HEK293T (cell line): ENCODE measurements around the gene MFRP.

Source experiments
- HDGF ChIP-seq: fragments of 450-650 bp; IDR thresholded peaks from 2 replicates; pipeline ENCODE4 v1.6.1; 2017; ENCODE audit warnings: antibody characterized with exemption, borderline replicate concordance
- LEF1 ChIP-seq: fragments of 450-650 bp; IDR thresholded peaks from 2 replicates; pipeline ENCODE4 v1.6.1; 2017; ENCODE audit warnings: mild to moderate bottlenecking, borderline replicate concordance

GRCh38 chr11:119363081-119363850, 16.8 kb upstream of the MFRP start:
- no peak for TF ChIP-seq LEF1
- no peak for TF ChIP-seq HDGF
